Measurements from ENCODE around the gene CRYZ.
A peak's percentile ranks its signal among the peaks of the same experiment; 100 is the strongest.

CRYZ gene

DNA sequence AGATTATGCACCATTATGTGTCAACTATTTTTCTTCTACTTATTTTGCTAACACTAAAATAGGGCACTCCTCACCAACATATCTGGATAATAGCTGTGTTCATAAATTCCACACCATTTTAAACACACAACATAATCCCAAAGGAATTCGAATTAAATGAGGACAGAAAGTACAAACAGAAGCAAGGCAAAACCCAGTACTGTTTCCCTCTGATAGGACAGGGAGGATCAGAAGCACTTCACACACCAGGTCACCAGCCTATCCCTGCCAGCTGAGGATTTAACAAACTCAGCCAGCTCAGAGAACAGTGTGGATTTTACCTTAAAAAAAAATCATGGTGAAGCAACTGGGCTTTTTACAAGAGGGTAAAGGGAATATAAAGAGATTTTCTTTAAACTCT is 20.0 kb downstream of the CRYZ start:
- Mint-ChIP-seq H3K27ac (no peak overlapping the region), H3K36me3 (peaks cover 57% of the 10 kb centered on the region), H3K4me1 (peaks cover 11% of the 10 kb centered on the region), H3K9me3 (no peaks in the 10 kb centered on the region), H3K4me3 (no peak overlapping the region)
- ATAC-seq (no peak), DNase-seq (ENCODE audit: low spot score in 2 of 2) (no peak)

DNA sequence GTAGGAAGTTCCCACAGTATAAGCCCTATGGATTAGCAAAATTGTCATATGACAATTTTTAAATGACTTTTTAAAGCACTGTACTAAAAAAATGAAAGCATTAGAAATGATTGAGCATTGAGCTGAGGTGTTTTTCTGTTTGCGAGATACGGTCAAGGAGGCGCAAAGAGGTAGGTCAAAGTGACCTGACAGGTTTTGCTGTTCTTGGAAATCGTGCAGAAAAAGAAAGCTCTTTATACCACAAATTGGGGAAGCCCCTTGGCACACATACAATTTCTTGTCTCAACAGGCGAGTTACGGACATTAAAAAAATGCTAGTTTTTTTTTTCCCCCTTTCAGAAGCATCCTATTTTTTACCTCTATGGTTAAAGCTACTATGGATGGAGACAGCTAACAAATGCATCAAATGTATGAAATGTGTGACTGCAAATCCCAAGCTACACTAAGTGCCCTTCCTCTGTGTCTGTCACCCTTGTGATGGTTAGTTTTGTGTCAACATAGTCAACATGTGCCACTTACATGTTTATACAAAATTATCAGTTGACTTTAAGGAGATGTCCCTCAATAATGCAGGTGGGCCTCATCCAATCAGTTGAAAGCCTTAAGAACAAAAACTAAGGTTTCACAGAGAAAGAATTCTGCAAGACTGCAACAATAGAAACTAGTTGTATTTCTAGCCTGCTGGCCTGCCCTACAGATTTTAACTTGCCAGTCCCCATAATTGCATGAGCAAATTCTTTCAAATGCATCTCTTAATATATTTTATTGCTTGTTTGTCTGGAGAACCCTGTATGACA is 29.3 kb downstream of the CRYZ start:
- Mint-ChIP-seq H3K9me3 (no peaks in the 10 kb centered on the region), H3K4me1 (peaks cover 10% of the 10 kb centered on the region), H3K4me3 (no peak overlapping the region), H3K36me3 (peaks cover 67% of the 10 kb centered on the region), H3K27ac (no peak overlapping the region)
- ATAC-seq (no peak), DNase-seq (ENCODE audit: low spot score in 2 of 2) (no peak)

DNA sequence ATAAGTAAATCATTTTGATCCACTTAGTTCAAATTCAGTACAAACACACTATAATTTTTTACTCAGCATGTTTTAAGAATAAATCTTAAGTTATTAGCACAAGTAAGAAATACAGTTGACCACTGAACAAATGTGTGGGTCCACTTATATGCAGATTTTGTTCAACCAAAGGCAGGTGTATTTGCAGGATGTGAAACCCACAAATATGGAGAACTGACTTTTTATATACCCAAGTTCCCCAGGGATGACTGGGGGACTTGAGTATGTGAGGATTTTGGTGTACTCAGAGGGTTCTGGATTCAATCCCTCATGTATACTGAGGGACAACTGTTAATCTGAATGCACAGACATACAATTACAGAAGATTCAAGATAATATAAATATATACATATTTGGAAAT is 33.5 kb downstream of the CRYZ start:
- H3K36me3 Mint-ChIP-seq: peaks cover 27% of the 10 kb centered on the region

DNA sequence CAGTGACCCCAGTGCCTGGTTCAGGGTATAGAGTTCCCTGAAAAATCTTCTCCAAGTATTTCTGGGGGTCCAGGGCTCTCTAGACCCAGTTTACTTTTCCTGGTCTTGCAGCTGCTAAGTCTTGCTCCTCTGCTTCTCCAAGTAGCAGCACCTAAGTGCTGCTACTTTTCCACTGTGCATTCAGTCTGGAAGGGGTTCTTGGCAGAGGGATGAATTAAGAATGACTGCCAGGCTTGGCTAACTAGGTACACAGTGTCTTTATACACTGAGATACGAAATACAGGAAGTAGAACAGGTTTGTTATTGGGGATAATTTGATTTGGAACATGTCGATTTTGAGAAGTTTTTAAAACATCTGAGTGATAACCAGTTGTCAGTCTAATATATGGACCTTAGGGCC is 35.0 kb downstream of the CRYZ start:
- Mint-ChIP-seq H3K9me3 (no peaks in the 10 kb centered on the region), H3K4me3 (no peak overlapping the region), H3K27ac (peak overlapping the region; percentile 15), H3K4me1 (peaks cover 4% of the 10 kb centered on the region), H3K36me3 (peaks cover 12% of the 10 kb centered on the region)
- no peak for ATAC-seq
- DNase-seq (ENCODE audit: low spot score in 2 of 2): no peak

More for the DNA sequence above, 33.5 kb downstream of the CRYZ start:
- DNase-seq (ENCODE audit: low spot score in 2 of 2) (no peak), ATAC-seq (no peak)
- Mint-ChIP-seq H3K4me1 (peaks cover 6% of the 10 kb centered on the region), H3K27ac (no peak overlapping the region), H3K4me3 (no peak overlapping the region), H3K9me3 (no peaks in the 10 kb centered on the region)

DNA sequence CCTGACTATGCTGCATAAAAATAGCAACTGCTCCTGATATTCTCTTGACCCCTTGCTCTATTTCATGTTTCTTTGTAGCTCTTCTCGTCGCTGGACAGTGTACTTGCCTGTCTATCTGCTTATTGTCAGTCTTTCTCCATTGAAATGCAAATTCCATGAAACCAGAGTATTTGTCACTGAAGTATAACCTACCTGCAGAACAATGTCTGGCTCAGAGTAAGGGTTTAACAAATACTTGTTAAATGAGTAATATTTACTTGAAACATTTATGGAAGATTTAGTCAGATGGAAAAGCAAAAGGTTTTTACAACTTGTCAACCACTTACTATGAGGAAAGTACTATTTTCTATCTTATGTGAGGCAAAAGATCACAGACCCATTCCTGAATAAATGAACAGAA is 39.4 kb downstream of the CRYZ start:
- no peak for DNase-seq (ENCODE audit: low spot score in 2 of 2)

DNA sequence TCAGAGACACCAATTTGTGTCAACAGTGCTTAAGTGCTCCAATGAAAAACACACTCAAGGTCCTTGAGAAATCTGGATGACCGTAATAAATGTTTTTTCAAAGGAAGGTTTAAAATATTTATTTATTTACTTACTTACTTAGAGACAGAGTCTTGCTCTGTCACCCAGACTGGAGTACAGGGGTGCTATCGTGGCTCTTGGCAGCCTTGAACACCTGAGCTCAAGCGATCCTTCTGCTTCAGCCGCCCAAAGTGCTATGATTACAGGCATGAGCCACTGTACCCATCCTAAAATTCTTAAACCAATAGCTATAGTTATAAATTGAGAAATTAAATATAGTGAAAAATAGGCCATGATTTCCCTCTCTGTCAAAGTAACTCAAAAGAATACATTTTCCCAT is 41.9 kb downstream of the CRYZ start:
- H3K4me3 Mint-ChIP-seq: no peak overlapping the region
- H3K4me1 Mint-ChIP-seq: no peaks in the 10 kb centered on the region
- H3K36me3 Mint-ChIP-seq: no peaks in the 10 kb centered on the region
- no peaks in the 10 kb centered on the region for H3K9me3 Mint-ChIP-seq
- H3K27ac Mint-ChIP-seq: no peak overlapping the region
- ATAC-seq (no peak), DNase-seq (ENCODE audit: low spot score in 2 of 2) (no peak)

More for the DNA sequence above, 39.4 kb downstream of the CRYZ start:
- no peak overlapping the region for H3K27ac Mint-ChIP-seq
- no peaks in the 10 kb centered on the region for H3K9me3 Mint-ChIP-seq
- no peak for ATAC-seq
- no peak overlapping the region for H3K4me3 Mint-ChIP-seq
- no peaks in the 10 kb centered on the region for H3K36me3 Mint-ChIP-seq
- no peaks in the 10 kb centered on the region for H3K4me1 Mint-ChIP-seq

DNA sequence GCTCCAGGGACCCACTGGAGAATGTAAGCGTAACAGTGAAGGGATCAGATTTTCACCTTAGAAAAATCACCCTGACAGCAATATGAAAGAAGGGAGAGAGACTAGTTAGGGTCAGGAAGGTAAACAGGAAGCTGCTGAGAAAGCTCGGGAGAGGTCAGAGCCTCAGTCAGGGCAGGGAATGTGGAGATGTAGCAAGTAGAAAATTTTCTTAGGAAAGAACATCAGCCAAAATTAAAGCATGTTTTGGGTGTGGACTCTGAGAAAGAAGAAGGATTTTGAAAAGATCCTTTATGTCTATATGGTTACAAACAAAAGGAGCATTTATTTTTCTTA is 42.5 kb downstream of the CRYZ start:
- Mint-ChIP-seq H3K27ac (no peak overlapping the region), H3K4me1 (no peaks in the 10 kb centered on the region), H3K36me3 (no peaks in the 10 kb centered on the region), H3K9me3 (no peaks in the 10 kb centered on the region), H3K4me3 (no peak overlapping the region)
- no peak for ATAC-seq
- DNase-seq (ENCODE audit: low spot score in 2 of 2): no peak

DNA sequence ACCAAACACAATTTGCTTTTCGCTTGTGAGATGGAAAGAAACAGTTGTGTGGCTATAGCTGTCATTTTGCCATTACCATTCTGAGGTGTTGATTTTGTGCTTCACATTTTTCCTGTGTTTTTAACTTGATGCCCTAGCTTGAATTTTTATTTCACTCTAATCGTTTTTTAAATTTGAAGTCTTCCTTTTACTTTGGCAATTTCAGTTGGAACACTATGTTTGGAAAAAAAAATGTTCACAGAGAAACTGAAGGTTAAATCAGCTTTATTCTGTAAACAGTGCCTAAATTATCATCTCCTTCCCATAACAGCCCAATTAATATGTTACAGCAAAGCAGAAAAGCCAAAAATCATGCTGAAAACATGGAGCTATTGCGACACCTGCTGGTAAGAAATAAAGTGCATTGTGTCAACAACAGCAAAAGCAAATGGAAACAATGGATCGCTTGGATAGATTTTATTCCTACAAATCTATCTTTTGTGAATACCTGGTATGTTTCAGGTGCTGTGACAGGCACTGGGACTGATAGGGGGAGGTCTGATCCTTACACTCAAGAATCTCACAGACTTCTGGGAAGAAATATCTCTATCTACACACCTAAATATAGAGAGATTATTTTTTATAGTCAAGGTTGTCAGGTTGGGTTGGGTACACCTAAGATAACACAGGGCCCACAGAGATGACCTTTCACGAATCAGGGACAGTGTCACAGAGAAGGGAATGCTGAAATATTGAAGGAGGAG is 43.1 kb downstream of the CRYZ start:
- peak; percentile 30 to 62 for DNase-seq (ENCODE audit: low spot score in 2 of 2)
- ATAC-seq: no peak
- no peak overlapping the region for H3K27ac Mint-ChIP-seq

DNA sequence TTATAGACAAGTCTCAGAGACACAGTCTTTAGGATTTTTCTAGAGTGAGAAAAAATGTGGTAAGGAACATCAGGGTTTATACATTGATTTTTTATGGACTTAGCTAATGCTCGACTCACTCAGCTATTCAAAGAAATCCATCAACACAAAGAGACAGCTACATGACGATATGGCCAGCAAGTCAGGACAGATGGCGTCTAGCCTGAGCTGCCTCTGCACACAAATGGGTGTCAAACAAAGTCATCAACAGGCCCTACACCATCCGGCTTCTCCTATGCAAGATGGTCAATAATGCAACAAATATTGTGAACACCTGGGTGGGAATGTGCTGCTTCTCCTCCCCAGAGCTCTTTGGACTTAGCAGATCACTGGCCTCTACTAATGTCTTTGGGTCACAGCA is 45.9 kb downstream of the CRYZ start:
- H3K36me3 Mint-ChIP-seq: no peaks in the 10 kb centered on the region

More for the DNA sequence above, 43.1 kb downstream of the CRYZ start:
- Mint-ChIP-seq H3K4me1 (no peaks in the 10 kb centered on the region), H3K9me3 (no peaks in the 10 kb centered on the region), H3K4me3 (no peak overlapping the region), H3K36me3 (no peaks in the 10 kb centered on the region)

DNA sequence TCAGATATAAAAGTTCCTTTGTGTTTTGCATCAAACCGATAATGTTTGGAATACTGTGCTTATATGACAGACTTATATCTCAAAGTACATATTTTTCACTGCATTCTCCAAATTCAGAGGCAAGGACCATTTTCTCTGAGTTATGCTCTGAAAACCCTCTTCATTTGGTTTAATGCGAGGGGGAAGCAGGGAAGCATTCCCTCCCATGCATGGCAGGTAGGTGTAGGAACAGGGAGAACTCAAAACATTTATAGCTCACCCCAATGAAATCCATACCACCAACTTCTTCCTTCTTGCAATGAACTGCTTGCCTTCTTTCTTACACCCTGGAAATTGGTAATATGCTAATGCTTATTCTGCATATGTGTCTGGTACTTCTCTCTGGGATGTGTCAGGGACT is 48.5 kb downstream of the CRYZ start:
- H3K4me3 Mint-ChIP-seq: no peak overlapping the region
- no peak for ATAC-seq
- H3K36me3 Mint-ChIP-seq: no peaks in the 10 kb centered on the region
- no peak overlapping the region for H3K27ac Mint-ChIP-seq
- DNase-seq (ENCODE audit: low spot score in 2 of 2): no peak
- H3K4me1 Mint-ChIP-seq: peaks cover 5% of the 10 kb centered on the region
- H3K9me3 Mint-ChIP-seq: no peaks in the 10 kb centered on the region

More for the DNA sequence above, 45.9 kb downstream of the CRYZ start:
- Mint-ChIP-seq H3K27ac (no peak overlapping the region), H3K4me3 (no peak overlapping the region), H3K9me3 (no peaks in the 10 kb centered on the region), H3K4me1 (no peaks in the 10 kb centered on the region)
- ATAC-seq (no peak), DNase-seq (ENCODE audit: low spot score in 2 of 2) (no peak)

DNA sequence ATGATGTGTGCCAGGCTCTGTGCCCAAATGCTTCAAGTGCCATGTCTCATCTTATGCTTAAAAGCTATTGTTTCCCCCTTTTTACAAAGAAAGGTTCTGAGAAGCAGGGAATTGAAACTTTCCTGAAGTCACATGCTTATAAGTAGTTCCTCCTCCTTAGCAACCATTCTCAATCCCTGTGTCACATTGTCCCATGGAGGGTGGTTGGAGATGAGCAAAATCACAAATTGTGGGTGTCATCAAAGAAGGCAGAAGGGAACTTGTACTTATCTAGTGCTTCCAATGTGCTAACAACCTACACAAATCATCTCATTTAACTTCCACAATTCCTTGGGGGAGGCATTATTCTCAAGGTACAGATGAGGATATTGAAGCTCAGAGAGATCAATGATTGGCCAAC is 49.2 kb downstream of the CRYZ start:
- peaks cover 5% of the 10 kb centered on the region for H3K4me1 Mint-ChIP-seq
- ATAC-seq: no peak
- no peak overlapping the region for H3K4me3 Mint-ChIP-seq
- no peaks in the 10 kb centered on the region for H3K36me3 Mint-ChIP-seq
- no peak for DNase-seq (ENCODE audit: low spot score in 2 of 2)
- H3K27ac Mint-ChIP-seq: no peak overlapping the region
- no peaks in the 10 kb centered on the region for H3K9me3 Mint-ChIP-seq

DNA sequence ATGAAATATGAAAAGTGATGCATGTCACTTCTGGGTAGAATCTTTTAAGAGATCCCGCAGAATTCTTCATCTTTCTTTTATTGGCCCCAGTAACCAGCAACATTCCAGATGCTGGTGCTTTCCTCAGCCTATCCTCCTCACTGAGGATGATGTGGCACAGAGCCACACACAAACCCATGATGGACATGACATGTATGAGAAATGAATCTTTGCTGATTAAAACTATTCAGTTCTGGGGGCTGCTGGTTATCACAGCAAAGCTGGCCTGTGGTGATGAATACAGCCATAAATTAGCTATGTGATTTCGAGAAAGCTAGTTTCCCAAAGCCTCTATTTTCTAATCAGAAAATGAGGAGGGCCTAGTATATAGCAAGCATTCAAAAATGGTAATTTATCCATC is 51.0 kb downstream of the CRYZ start:
- DNase-seq (ENCODE audit: low spot score in 2 of 2): no peak
- no peaks in the 10 kb centered on the region for H3K9me3 Mint-ChIP-seq

DNA sequence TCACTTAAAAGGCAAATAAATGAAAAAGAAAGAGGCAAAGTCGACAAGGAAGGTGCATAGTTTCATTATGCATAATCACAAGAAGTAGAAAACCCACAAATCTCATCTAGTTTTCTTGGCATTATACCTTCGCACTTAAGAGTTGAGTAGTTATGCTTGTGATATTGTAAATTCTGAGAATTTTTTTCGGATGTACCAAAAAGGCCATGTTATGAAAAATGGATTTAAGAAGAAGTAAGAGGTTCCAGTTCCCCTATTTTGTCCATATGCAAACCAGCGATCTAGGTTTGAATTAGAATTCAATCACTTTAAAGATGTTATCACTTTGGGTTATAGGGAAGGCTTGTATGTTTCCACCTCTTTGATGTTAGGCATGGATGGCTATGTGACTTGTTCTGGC is 51.4 kb downstream of the CRYZ start:
- no peak overlapping the region for H3K4me3 Mint-ChIP-seq
- H3K4me1 Mint-ChIP-seq: peaks cover 5% of the 10 kb centered on the region
- H3K27ac Mint-ChIP-seq: no peak overlapping the region
- DNase-seq (ENCODE audit: low spot score in 2 of 2): no peak
- peak; percentile 67 for ATAC-seq
- no peaks in the 10 kb centered on the region for H3K36me3 Mint-ChIP-seq
- no peaks in the 10 kb centered on the region for H3K9me3 Mint-ChIP-seq

More for the DNA sequence above, 51.0 kb downstream of the CRYZ start:
- no peak overlapping the region for H3K27ac Mint-ChIP-seq
- no peaks in the 10 kb centered on the region for H3K36me3 Mint-ChIP-seq
- H3K4me3 Mint-ChIP-seq: no peak overlapping the region
- H3K4me1 Mint-ChIP-seq: peaks cover 5% of the 10 kb centered on the region
- peak; percentile 29 for ATAC-seq

DNA sequence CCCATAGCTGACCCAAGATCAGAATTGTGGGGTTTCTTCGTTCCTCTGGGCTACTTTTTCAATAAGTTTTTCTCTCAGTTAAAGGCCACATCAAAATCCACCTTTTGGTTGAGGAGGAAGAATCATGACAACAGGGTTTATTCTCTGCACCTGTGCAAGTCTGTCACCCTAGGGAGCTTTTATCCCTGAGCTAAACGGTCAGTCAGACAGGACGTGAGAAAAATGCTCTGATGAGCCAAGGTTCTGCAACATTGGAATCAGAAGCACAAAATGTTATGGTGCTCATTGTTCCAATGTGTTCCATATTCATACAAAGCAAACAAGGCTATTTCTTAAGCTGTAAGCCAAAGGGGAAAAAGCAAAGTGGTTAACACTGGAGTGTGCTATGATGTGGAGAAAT is 51.8 kb downstream of the CRYZ start:
- Mint-ChIP-seq H3K4me1 (peaks cover 5% of the 10 kb centered on the region), H3K4me3 (no peak overlapping the region), H3K36me3 (no peaks in the 10 kb centered on the region), H3K27ac (no peak overlapping the region), H3K9me3 (no peaks in the 10 kb centered on the region)
- DNase-seq (ENCODE audit: low spot score in 2 of 2): no peak
- ATAC-seq: no peak

DNA sequence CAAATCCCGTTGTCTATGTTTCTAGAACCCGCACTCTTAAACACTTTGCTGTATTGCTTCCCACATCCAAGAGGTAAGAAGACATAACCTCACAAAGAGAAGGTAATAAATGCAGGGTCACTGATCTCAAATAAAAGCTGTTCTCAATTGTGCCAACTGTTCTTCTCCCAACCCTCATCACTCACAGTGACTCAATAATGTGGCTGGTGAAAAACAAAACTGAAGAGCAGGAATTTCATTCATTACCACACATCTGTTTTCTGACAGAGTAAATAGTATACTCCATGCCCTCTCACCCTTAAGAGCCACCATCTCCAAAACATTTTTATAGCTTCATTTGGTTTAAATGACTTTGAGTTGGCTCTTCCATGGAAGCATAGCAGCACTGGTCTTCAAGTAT is 53.0 kb downstream of the CRYZ start:
- Mint-ChIP-seq H3K36me3 (no peaks in the 10 kb centered on the region), H3K4me3 (no peak overlapping the region), H3K9me3 (no peaks in the 10 kb centered on the region), H3K4me1 (peaks cover 5% of the 10 kb centered on the region), H3K27ac (no peak overlapping the region)
- DNase-seq (ENCODE audit: low spot score in 2 of 2) (no peak), ATAC-seq (no peak)

DNA sequence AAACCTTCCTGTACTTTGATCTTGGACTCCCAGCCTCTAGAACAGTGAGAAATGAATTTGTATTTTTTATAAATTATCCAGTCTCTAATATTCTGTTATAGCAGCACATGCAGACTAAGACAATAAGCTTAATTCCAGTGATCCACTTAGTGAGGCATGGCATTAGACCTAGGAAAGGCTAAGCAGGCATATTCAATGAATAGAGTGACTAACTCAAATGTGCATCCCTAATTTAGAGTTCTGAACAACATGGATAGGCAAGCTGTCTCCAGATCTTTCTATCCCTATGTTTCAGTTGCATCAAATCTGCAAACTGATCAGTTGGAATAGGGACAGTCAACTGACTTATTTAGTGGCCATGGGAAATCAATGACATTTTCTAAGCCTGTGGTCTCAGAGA is 54.9 kb downstream of the CRYZ start:
- no peaks in the 10 kb centered on the region for H3K9me3 Mint-ChIP-seq
- no peak overlapping the region for H3K27ac Mint-ChIP-seq
- DNase-seq (ENCODE audit: low spot score in 2 of 2) (no peak), ATAC-seq (no peak)
- H3K36me3 Mint-ChIP-seq: no peaks in the 10 kb centered on the region
- no peak overlapping the region for H3K4me3 Mint-ChIP-seq
- peaks cover 12% of the 10 kb centered on the region for H3K4me1 Mint-ChIP-seq

Data from stimulated activated effector memory CD8-positive, alpha-beta T cell treated with anti-CD3 and anti-CD28 coated beads, Interleukin-12 subunit alpha, Interleukin-12 subunit beta, amount 100 ng/mL, for 72 hours (primary cell).